Testis (tissue), 2 donors: ENCODE measurements around the gene ORMDL3.

Source experiments
- CTCF ChIP-seq, 3 experiments: fragments of 450-650 bp in 2 of 3; fragments of 200-600 bp in 1 of 3; sonication (generic) in 1 of 3; IDR thresholded peaks; one replicate each; pipeline ENCODE4 v1.5.1; 2016 to 2019; ENCODE audit warnings: antibody characterized with exemption in 3 of 3, mild to moderate bottlenecking in 2 of 3, moderate library complexity in 1 of 3
- POLR2A ChIP-seq: fragments of 450-650 bp; IDR thresholded peaks from one replicate; pipeline ENCODE4 v1.6.1; 2017; ENCODE audit warnings: antibody characterized with exemption, mild to moderate bottlenecking, moderate library complexity

- no peak for TF ChIP-seq CTCF (IDR thresholded peaks at IDR 0.05)
- TF ChIP-seq POLR2A = no peak
These were observed 24.7 kb upstream of the ORMDL3 start for GRCh38 chr17:39951924-39952679.
